HUES48 (cell line): ENCODE results near the gene BPIFA1.

Experiments used
- H3K27ac ChIP-seq: one replicate; pipeline ENCODE4 v1.7.0; 2013; ENCODE audit warnings: low read depth, low read length, inconsistent platforms
- H3K27me3 ChIP-seq: 2 replicates; pipeline ENCODE4 v1.6.1; 2013; ENCODE audit warnings: mild to moderate bottlenecking, low read length; ENCODE audit not compliant: control insufficient read depth, insufficient read depth
- H3K36me3 ChIP-seq: 2 replicates; pipeline ENCODE4 v1.6.1; 2013; ENCODE audit warnings: low read length; ENCODE audit not compliant: control insufficient read depth, insufficient read depth
- H3K4me1 ChIP-seq: 2 replicates; pipeline ENCODE4 v1.6.1; 2013; ENCODE audit warnings: mild to moderate bottlenecking, low read length; ENCODE audit not compliant: control insufficient read depth, insufficient read depth
- H3K4me3 ChIP-seq: 2 replicates; pipeline ENCODE4 v1.5.1; 2013; ENCODE audit warnings: mild to moderate bottlenecking, low read depth, low read length
- H3K9ac ChIP-seq: 2 replicates; pipeline ENCODE4 v1.6.1; 2013; ENCODE audit warnings: mild to moderate bottlenecking, low read depth, low read length, moderate library complexity
- H3K9me3 ChIP-seq: 2 replicates; pipeline ENCODE4 v1.6.1; 2013; ENCODE audit warnings: low read length; ENCODE audit not compliant: control insufficient read depth, insufficient read depth

BPIFA1 gene

DNA sequence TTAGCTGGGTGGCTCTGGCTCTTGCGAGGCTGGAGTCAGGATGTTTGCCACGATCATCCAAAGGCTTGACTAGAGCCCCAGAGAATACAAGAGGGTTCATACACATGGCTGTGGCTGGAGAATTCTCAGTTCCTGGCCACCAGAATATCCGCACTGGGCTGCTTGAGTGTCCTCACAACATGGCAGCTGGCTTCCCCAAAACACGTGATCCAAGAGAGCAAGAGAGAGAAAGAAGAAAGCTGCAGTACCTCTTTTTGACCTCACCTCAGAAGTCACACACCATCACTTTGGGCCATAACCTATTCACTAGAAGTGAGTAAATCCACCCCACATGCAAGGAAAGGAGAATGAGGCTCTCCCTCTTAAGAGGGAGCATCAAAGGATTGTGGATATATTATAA lies 25.7 kb downstream of the BPIFA1 start:
- H3K36me3 ChIP-seq, result no peaks in the 10 kb centered on the region
- H3K4me3 ChIP-seq, result no peak overlapping the region
- H3K27me3 ChIP-seq, result no peaks in the 10 kb centered on the region

DNA sequence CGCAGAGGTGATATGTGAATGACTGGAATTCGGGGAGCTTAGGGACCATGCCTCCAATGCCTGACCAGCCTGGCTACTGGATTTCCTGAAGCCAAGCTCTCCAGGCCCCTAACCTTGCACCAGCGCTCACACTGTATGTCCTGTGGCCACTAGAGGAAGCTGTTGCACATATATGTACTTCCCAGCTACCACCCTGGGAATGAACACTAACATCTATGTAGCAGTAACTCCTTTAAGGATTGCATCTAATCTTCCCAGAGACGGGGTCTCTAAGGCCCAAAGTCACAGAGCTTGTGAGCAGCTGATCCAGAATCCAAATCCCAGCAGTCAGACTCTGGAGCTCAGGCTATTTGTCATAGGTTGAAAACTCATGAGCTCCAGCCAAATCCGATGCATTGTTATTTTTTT lies 26.9 kb downstream of the BPIFA1 start:
- H3K4me1 ChIP-seq, result no peaks in the 10 kb centered on the region
- no peaks in the 10 kb centered on the region for H3K9me3 ChIP-seq
- no peaks in the 10 kb centered on the region for H3K27me3 ChIP-seq
- H3K36me3 ChIP-seq, result no peaks in the 10 kb centered on the region
- no peak overlapping the region for H3K27ac ChIP-seq
- H3K4me3 ChIP-seq, result no peak overlapping the region
- no peak overlapping the region for H3K9ac ChIP-seq

More for the DNA sequence above, 25.7 kb downstream of the BPIFA1 start:
- Histone ChIP-seq H3K27ac (no peak overlapping the region), H3K4me1 (no peaks in the 10 kb centered on the region), H3K9me3 (no peaks in the 10 kb centered on the region), H3K9ac (no peak overlapping the region)

DNA sequence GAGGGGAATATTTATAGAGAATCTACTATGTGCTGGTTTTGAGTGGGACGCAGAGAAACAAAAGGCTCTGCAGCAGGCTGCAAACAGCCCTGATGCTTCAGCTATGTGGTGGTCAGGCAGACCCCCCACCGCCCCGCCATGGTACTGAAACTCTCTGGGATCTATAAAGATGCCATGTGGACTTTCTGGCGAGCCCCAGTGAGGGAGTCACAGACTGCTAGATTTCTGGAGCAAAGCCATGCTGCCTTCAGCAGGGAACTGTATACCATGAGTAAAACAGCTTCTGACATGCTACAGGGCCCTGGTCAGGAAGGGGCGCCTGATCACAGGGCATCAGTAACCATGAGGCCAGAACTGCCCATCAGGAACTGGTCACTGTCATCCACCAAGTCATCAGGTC lies 28.0 kb downstream of the BPIFA1 start:
- Histone ChIP-seq H3K27me3 (no peaks in the 10 kb centered on the region), H3K9me3 (no peaks in the 10 kb centered on the region), H3K36me3 (no peaks in the 10 kb centered on the region), H3K4me1 (no peaks in the 10 kb centered on the region), H3K9ac (no peak overlapping the region), H3K27ac (no peak overlapping the region), H3K4me3 (no peak overlapping the region)

DNA sequence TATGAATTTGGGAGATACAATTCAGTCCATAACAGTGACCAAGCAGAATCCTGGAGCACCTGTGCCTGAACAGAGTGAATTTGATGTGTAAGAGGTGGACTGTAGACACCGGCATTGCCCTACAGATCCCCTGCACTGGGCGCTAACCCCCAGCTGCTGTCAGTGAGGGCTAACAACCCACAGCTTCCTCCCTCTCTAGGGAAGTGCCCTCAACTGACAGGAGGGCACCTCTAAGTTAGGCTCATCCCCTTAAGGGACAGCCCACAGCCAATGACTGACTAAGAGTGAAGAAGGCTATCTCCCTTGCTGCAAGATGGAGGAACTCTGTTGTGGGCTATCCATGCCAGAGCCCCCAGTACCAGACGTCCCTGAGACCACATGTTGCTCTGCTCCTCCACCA lies 31.9 kb downstream of the BPIFA1 start:
- Histone ChIP-seq H3K36me3 (no peaks in the 10 kb centered on the region), H3K4me3 (no peak overlapping the region), H3K4me1 (no peaks in the 10 kb centered on the region), H3K9me3 (no peaks in the 10 kb centered on the region), H3K9ac (no peak overlapping the region), H3K27ac (no peak overlapping the region), H3K27me3 (no peaks in the 10 kb centered on the region)

DNA sequence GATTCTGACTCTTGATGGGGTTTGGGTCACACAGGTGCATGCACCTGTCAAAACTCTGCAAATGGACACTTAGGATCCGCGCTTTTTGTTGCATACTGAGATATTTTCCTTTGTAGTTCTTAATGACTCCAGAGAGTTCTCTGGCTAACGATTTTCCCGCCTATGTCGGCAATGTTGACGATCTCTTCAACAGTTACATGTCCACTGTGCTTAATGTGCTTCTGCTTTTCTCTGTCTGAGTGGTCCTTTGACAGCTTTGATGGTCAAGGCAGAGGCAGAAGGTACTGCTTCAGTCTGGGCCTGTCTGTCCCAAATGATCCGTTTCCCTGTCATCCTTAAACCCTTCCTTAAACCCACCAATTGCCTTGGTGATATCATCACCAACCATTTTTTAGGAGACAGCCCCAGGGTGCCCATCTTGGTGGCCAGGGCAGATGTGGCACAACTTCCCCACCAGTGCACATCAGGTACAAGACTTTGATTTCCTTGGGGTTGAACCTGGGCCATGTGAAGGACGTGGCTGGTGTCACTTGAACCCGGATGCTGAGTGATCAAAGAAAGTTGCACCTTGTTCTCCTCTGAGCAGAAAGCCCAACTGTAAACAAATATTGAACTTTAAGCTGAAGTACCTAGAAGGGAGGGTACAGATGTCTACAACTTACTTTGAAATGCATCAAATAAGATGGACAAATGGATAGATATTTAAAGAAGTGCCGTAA lies 36.5 kb downstream of the BPIFA1 start:
- Histone ChIP-seq H3K9ac (no peak overlapping the region), H3K36me3 (no peaks in the 10 kb centered on the region), H3K27me3 (no peaks in the 10 kb centered on the region), H3K4me1 (no peaks in the 10 kb centered on the region), H3K27ac (no peak overlapping the region), H3K9me3 (no peaks in the 10 kb centered on the region), H3K4me3 (no peak overlapping the region)

DNA sequence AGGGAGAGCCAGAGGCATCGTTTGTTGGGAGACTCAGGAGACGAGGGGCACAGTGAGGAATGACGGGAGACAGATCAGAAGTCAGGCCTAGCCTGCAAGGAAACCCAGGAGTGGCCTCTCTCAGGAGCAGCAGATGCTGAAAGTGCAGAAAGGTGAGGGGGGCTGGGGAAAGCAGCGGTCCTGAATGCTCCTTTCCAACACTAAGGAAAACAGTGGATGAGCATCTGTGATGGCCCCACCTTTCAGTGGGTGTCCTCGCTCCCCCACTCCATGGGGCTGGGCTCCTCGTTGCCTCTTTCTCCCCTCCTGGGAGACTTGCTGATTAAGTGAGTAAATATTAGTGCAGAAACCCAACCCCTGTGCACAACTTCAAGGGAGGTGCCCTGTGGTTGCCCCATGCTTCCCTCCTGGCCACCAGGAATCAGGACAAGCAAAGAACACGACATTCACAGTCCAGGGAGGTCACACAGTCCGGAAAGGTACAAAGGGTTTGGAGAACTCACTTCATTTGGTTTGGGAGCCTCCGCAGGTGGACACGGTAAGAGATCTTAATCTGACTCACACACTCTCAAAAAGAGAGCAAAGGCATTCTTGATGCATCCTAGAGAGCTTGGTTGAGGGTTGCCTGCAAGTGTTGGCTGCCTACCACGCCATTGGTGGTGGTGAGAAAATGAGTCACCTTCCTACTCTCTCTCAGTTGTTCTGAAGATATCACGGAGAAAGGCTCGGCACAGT lies 37.5 kb downstream of the BPIFA1 start:
- Histone ChIP-seq H3K27ac (no peak overlapping the region), H3K4me3 (no peak overlapping the region), H3K4me1 (peaks cover 7% of the 10 kb centered on the region), H3K9me3 (no peaks in the 10 kb centered on the region), H3K36me3 (no peaks in the 10 kb centered on the region), H3K27me3 (no peaks in the 10 kb centered on the region), H3K9ac (no peak overlapping the region)

DNA sequence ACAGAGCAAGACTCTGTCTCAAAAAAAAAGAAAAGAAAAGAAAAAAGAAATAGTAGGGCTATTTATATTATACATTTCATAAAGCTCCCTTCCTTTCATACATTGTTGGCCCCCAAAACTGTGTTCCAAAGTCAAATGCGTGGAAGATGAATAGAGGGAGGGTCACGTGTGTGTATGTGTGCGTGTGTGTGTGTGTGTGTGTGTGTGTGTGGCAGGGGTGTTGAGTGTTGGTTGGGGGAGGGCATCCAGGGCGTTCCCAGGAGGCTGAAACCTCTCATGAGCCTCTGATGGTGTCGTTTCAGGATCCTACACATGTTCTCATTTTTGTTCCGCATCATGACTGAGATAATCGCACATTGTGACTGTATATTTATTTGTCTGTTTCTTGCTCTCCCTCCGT lies 39.4 kb downstream of the BPIFA1 start:
- Histone ChIP-seq H3K9me3 (no peaks in the 10 kb centered on the region), H3K27ac (no peak overlapping the region), H3K36me3 (no peaks in the 10 kb centered on the region), H3K4me1 (peaks cover 7% of the 10 kb centered on the region), H3K4me3 (no peak overlapping the region), H3K9ac (no peak overlapping the region), H3K27me3 (no peaks in the 10 kb centered on the region)

DNA sequence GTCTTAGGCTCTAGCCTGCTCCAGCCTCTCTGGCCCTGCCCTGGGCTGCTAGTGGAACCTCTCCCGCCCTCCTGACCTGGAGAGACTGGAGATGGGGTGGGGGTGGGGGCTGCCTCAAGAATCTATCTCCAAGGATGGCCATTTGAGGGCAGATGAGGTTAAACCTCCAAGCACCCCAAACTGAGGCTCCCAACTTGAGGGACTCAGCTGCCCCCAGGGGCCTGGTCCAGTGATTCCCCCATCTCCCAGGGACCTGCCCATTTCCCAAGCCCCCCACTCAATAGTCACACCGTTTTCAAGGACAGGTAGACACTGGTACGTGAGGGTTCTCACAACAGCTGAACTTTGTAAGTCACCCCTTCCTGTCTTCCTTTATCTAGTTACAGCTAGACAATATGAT lies 40.1 kb downstream of the BPIFA1 start:
- Histone ChIP-seq H3K27me3 (no peaks in the 10 kb centered on the region), H3K36me3 (no peaks in the 10 kb centered on the region), H3K9ac (no peak overlapping the region), H3K4me1 (peaks cover 7% of the 10 kb centered on the region), H3K9me3 (no peaks in the 10 kb centered on the region), H3K4me3 (no peak overlapping the region), H3K27ac (no peak overlapping the region)

DNA sequence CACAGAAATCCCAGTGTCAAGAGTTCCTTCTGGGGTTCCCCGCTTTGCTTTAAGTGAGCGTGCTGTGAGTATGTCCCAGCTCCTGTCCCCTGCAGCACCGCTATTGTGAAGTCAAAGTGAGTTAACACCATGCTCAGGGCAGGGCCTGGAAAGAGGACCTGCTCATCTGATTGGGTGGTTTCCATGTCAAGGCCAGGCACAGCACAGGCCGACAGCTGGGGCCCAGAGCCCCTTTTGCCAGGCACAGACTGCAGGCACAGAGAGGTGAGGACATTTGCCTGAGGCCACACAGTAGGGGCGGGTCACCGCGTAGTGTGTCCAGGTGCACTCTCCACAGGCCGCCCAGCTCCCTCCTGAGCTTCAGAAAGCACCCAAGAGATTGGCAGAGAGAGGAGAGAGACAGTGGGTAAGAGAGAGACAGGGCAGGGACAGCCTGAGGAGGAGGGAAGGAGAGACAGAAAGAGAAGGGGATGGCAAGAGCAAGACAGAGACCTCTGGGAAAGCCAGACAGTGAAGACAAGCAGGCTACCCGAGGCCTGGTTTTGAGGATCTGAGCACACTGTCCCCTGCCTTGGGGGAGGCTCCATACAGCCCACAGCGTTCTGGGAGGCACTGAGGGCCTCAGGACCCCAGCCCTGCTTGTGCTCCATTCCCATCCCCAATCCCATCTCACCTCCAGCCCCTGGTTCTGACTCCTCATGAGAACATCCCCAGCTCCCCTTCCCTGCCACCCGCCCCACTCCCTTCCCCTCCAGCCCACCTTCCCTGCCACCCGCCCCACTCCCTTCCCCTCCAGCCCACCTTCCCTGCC lies 40.7 kb downstream of the BPIFA1 start:
- Histone ChIP-seq H3K4me3 (no peak overlapping the region), H3K4me1 (peaks cover 7% of the 10 kb centered on the region), H3K27me3 (no peaks in the 10 kb centered on the region), H3K27ac (no peak overlapping the region), H3K9ac (no peak overlapping the region), H3K9me3 (no peaks in the 10 kb centered on the region), H3K36me3 (no peaks in the 10 kb centered on the region)

DNA sequence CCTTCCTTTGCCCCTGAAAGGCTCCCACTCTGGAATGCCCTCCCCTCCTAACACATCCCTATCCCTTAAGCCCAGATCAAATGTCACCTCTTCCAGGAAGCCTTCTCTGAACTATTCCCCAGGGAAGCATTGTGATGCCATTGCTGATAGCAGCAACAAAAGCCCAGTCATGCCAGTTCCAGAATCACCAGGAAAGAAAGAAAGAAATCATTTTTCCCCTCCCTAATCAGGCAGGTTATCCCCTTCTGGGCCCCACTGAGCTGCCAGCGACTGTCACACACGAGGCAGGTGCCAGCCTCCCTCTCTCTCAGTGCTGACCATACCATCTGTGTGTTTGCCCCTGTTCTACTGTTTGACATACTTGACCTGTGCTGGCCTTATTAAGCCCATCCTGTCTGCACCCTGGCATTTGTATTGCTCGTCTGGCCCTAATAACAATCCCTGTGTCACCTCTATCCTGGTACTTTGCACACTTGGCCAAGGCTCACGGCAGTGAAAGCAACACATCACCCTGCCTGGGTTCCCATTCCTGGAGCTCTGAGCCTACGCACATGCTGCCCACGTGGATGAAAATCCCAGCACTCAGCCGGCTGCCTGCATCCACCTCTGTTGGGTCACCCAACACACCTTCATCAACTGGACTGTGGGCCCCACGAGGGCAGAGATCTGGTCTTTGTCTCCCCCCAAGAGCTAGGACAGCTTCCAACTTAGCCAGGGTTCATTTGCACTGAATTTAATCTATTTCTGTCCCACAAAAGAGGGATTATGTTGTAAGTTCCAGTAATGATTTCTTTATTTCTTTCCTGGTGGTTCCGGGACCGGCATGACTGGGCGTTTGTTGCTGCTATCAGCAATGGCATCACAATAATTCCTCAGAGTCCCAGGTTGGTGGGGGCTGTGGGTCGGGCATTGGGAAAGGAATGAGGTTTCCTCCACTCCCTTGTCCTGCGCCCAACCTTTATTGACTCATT lies 42.0 kb downstream of the BPIFA1 start:
- Histone ChIP-seq H3K4me3 (no peak overlapping the region), H3K27me3 (no peaks in the 10 kb centered on the region), H3K36me3 (no peaks in the 10 kb centered on the region), H3K4me1 (peaks cover 7% of the 10 kb centered on the region), H3K27ac (no peak overlapping the region), H3K9me3 (no peaks in the 10 kb centered on the region), H3K9ac (no peak overlapping the region)
